ENCODE results near the gene NAALADL2.
"Not testable (repeated sequence)": the region's sequence is repeated elsewhere in the genome, so short reads cannot be mapped to it uniquely, and the experiment has no call there.

Gene NAALADL2

DNA sequence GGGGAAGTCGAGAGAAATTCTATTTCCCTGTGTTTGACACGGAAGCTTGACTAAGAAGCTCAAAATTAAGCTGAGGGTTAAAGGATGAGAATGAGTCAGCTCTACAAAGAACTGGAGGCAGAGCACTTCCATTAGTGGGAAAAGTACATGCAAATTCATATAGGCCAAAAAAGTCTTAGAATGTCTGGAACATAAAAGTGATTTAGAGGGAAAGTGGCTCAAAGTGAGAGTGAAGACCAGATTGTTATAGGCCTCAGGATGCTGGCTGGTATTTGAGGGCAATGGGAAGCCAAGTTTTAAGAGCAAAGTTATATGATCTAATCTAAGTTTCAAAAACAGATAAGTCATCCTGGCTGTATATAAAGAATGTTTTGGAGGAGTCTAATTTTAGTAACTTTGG, 857.3 kb downstream of the NAALADL2 start:
- no peak for DNase-seq

DNA sequence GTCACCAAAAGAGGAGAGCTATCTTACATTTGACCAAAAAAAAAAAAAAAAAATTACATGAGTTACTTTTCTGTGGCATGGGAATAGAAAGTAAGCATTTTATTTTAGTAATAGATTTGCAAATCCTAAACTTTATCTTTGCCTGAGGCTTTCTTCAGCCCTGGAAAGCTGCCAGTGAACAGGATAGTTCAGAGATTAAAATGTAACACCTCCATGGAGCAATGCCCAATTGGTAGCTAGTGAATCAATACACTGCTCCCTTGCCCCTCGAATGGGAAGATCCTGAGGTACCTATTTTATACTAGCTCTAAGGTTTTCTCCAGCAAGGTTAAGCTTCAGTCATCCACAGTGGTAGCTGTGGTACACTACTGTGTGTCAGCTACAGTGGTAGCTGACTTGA, 867.1 kb downstream of the NAALADL2 start:
- DNase-seq, result no peak

GRCh38 chr3:175728566-175728965, 869.4 kb downstream of the NAALADL2 start:
- DNase-seq, result no peak

DNA sequence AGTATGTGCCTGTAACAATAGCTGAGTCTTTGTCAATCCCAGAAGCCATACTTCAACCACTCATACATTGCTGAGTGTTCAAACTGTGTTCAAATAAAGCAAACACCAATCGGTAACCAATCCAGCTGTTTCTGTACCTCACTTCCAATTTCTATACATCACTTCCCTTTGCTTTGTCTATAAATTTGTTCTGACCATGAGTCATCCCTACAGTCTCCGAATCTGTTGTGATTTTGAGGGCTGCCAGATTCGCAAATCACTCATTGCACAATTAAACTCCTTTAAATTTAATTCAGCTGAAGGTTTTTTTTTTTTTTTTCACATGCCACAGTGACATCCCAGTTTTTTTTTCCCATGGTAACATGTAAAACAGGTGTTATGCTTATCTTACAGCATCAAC, 870.3 kb downstream of the NAALADL2 start:
- DNase-seq, result no peak

DNA sequence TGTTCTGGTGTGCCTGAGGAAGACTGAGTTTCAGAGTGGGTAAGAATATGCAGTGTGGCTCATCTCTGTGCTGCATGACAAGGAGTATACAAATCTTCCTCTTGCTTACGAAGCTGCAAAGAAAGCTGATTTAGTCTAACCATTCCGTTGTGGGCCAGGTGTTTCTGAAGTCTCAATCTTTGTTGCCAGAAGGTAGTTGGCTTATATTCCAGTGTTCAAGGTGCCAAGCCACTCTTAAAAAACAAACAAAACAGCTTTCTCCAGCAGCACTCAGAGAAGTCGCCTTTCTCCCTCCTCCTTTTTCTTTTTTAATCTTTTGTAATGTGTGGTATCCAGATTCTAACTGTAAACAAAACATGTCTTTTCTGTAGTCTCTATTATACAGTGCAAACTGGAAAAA, 872.4 kb downstream of the NAALADL2 start:
- no peak for DNase-seq

DNA sequence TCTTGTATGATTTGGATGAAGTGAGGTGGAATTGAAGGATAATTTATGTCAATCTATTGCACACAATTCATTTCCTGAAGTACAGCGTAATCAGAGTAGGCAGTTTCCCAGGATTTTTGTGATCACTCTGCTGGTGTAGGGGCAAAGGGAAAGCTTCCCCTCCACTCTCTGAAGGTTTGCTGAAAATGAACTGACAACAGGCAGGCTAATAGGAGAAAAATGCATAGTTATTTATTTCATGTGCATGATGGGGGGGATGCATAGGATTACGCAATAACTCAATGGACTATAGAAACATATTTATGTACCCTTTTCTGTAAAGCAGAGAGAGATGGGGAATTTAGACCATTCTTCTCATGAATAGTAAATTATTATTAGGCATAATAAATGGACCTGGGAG, 872.9 kb downstream of the NAALADL2 start:
- DNase-seq, result no peak

DNA sequence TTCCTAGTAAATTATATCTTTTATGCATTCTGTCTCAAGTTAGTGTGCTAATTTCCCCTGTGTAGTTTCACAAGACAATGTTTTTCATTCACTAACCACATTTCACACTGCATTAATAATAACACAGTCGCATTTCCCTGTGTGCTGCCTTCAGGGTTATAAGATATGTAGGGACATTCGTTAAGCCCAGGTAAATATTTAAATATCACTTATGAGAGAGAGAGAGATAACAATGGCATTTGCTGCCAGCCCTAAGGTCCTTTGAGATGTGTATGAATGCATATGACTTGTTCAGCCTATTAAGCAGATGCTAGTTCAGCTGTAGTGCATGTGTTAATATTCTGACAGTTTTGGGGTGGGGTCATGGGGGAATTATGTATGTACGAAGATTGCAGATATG, 876.7 kb downstream of the NAALADL2 start:
- DNase-seq, result no peak

DNA sequence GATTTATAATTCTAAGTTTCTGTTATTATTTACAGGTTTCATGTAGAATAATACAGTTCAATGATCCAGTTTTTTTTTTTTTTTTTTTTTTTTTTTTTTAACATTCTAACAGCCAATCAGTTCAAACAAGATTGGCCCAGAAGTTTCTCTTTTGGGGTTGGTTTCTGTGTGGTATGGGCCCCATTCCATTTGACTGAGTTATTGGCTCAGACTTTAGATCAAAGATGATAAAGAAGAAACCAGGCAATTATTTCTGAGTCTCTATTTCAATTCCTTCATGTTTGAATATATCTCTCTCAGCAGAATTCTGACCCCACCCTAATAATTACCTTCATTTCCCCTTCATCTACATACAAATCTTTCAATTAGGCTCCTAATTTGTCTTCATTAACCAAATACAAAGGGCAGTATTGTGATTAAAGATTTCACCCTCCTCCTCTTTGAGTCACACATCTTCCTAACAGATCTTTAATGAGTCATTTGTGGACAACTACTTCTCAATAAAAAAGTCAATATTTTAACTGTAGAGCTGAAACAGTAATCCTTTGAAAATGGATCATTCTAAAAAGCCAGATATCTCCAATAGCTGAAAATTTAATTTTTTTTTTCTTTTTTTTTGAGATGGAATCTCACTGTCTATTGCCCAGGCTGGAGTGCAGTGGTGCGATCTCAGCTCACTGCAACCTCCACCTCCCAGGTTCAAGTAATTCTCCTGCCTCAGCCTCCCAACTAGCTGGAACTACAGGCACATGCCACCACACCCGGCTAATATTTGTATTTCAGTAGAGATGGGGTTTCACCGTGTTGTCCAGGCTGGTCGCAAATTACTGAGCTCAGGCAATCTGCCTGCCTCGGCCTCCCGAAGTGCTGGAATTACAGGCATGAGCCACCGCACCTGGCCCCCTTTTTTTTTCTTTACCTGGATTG, 878.8 kb downstream of the NAALADL2 start:
- DNase-seq, result no peak

GRCh38 chr3:175741951-175742350, 882.8 kb downstream of the NAALADL2 start:
- no peak for DNase-seq

DNA sequence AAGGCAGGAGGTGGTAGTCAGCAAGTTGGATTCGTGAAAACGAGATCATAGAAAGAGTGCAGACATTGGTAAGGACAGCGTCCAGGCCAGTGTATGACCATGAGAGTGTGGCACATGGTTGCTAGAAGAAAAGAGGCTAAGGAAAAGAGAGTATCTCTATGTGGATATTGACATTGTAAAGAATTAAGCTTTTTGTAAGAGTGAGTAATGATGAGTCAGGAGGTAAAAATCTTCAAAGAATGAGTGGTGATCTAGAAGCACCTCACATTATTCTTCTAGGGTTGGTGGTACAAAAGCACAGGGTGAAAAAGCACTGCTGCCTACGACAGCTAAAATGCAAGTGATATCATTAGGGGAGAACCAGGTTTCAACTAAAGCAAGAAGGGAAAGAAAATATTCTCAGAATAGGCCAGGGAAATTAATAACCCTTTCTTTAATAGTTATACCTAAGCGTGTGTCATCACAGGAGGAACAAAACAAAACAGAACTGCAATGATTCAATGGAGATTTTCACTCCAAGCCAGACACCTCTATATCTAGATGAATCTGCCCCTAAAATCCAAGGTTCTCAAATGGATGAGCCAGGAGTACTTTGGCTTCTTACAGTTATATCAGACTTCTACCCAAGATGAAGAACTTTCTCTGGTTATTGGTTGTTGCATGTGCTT, 884.7 kb downstream of the NAALADL2 start:
- no peak for DNase-seq

DNA sequence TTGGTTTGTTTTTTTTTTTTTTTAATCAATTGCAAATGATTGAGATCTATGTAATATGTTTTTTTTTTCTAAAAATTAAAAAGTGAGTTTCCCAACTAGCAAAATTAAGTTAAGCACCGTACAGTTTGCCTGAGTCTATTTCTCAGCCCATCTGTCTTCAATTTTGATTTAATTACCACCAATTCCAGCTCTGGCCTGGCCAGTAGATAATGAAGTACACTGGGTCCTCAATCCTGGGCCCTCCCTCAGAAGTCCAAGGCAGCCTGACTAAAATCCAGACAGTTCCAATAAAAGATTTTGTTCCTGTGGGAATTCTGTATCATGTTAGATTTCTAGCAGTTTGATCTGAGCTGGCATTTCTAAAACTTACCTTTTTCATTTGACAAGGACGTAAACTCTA, 887.2 kb downstream of the NAALADL2 start:
- DNase-seq, result no peak

GRCh38 chr3:175748087-175748730, 889.1 kb downstream of the NAALADL2 start:
- no peak for DNase-seq

DNA sequence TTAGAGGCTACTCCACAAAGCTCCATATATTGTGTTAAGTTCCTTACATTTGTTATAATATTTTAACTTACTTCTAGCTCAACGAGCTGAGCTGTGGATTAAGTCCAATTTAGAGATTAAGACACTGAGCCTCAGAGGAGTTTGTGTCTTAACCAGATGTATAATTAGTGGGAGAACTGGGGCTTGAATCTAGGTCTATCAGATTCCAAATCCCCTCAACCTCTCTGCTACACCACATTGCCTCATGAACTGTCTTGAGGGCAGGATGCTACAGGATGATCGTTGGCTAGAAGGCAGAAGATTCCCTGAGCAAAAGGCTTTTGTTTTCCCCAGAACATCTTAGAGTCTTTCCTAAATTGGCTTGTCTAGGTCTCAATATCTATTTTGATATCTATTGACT, 890.8 kb downstream of the NAALADL2 start:
- DNase-seq, result no peak

DNA sequence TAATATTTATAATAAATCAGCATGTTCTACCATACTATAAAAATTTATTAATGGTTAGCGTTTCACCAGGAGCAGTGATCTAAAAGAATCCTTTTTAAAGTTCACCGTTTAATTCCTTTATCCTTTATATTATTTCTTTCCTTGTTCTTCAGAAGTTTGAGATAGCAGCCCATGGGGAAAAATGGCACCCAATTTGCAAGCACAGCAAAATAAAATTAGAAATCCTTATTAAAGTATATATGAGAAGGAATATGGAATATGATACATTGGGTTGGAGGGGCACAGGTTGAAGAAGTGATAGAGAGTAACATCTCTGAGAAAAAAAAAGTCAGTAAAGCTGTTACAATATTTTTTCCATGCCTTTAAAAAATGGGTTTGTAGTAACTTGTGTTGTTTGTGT, 892.0 kb downstream of the NAALADL2 start:
- DNase-seq, result no peak

- no peak for DNase-seq
These were observed 904.8 kb downstream of the NAALADL2 start for GRCh38 chr3:175763948-175764347.

GRCh38 chr3:175764722-175765121, 905.6 kb downstream of the NAALADL2 start:
- no peak for DNase-seq

DNA sequence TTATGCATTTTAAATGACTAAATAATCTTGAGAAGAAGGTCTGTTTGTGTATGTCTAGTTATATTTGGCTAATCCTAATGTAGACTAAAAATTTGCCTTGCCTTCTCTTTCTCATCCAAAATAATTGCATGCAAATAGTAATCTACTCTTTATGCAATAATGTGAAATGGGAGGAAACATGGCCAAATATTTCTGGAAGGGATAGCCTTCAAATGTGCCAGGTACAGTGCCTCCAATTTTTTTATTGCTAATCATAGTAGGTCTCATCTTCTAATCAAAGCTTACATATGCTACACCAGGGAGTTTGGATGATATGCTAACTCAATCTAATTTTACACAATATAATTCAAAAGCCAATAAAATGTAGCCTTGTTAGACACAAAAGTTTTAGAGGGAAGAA, 911.3 kb downstream of the NAALADL2 start:
- no peak for DNase-seq

DNA sequence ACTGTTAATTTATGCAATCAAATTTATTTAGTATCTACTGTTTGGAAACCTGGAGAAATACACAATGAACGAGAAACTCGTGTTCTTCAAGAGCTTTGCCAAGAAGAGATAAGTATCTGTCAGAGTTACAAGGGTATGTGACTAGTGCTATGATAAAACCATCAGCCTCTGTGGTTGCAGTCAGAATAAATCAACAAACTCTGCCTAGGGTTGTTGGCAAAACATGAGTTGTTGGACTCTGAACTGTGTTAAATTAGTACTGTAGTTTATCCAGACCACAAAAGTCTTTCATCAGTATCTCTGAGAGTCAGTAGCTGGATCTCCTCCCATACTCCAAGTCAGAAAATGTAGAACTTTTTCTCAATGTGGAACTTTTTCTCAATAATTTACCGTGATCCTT, 918.4 kb downstream of the NAALADL2 start:
- no peak for DNase-seq

- DNase-seq, result no peak
These were observed 918.8 kb downstream of the NAALADL2 start for GRCh38 chr3:175777965-175778364.

GRCh38 chr3:175778994-175779393, 919.9 kb downstream of the NAALADL2 start:
- DNase-seq, result no peak

- DNase-seq, result not testable (repeated sequence)
These were observed 928.0 kb downstream of the NAALADL2 start for GRCh38 chr3:175787109-175787508.

GRCh38 chr3:175792245-175792644, 933.1 kb downstream of the NAALADL2 start:
- DNase-seq, result no peak

DNA sequence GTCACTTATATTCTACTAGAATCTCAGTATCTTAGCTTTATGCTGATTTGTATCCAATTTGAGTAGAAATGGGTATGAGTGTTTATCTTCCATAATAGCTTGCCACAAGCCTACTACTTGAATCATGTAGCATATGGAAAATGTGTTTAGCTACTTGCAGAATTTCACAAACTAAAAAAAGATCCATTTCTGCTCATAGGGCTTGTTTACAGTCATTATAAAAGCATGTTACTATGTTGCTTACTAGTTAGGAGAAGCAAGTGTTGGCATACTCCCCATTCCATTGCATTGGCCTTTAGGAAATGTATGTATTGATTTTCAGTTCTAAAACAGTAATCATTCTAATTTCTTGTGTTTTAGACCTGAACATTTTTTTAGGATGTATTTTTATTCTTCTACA, 939.2 kb downstream of the NAALADL2 start:
- DNase-seq, result no peak

DNA sequence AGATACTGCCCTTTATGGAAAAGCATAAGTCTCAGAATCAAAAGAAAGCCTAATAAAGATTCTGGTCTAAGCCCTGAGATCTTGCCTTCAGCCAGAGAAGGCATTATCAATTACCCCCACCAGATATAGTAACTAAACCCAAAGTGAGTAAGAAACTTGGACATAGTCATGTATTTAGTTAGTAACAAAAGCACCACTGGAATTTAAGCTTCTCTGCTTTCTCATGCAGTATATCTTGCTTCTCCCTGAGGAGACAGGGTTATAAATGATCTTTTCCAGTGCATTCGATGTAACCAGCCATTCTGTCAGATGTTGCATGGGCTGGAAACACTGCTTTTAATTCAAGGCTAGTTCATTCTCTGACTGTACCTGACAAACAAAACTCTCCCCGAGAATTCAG, 946.7 kb downstream of the NAALADL2 start:
- no peak for DNase-seq
